ENCODE results near the gene MRPL40. TPM values are rescaled to one million over a fixed set of nuclear protein-coding genes. Genes with fewer than 3 reads are reported as not detected.

The MRPL40 gene
- total RNA-seq, 4 donors from 2014 or later, result 10.9 to 29.2 (median 13.7) TPM

- Histone ChIP-seq H3K4me1 (peaks cover 16 to 23% (median 21%) of the 10 kb centered on the region in 4 donors), H3K27ac (peak overlapping the region; percentile 92 to 97 (median 96)), H3K9me3 (no peaks in the 10 kb centered on the region), H3K36me3 (peaks cover 0 to 9% (median 0%) of the 10 kb centered on the region in 4 donors), H3K4me3 (peak overlapping the region; percentile 66 to 95 (median 76)), H3K27me3 (no peaks in the 10 kb centered on the region)
- TF ChIP-seq EP300 (IDR thresholded peaks at IDR 0.05; ENCODE audit: low read depth), result no peak
- no peak for TF ChIP-seq CTCF (IDR thresholded peaks at IDR 0.05)
- TF ChIP-seq POLR2AphosphoS5 (IDR thresholded peaks at IDR 0.05), result no peak
- no peak for TF ChIP-seq POLR2A (IDR thresholded peaks at IDR 0.05)
- 16 to 23% methylated on average over 4 to 22 of the region's 22 CpGs for WGBS, 2 donors (ENCODE audit: low coverage in 1 of 2)
- DNase-seq, result peak; percentile 12
- in situ Hi-C loops (cut with MboI; ENCODE audit: low pct_ligation_motif_present in 1 of 4, low pct_unique_long_range_greater_than_20kb in 1 of 4, low sequenced_read_pairs in 3 of 4), result no loop called here
- intact Hi-C loops (cut with DNase I; ENCODE audit: low total_unique reads), result no loop called here
These were observed 14.4 kb downstream of the MRPL40 start for GRCh38 chr22:19446603-19447329.

DNA sequence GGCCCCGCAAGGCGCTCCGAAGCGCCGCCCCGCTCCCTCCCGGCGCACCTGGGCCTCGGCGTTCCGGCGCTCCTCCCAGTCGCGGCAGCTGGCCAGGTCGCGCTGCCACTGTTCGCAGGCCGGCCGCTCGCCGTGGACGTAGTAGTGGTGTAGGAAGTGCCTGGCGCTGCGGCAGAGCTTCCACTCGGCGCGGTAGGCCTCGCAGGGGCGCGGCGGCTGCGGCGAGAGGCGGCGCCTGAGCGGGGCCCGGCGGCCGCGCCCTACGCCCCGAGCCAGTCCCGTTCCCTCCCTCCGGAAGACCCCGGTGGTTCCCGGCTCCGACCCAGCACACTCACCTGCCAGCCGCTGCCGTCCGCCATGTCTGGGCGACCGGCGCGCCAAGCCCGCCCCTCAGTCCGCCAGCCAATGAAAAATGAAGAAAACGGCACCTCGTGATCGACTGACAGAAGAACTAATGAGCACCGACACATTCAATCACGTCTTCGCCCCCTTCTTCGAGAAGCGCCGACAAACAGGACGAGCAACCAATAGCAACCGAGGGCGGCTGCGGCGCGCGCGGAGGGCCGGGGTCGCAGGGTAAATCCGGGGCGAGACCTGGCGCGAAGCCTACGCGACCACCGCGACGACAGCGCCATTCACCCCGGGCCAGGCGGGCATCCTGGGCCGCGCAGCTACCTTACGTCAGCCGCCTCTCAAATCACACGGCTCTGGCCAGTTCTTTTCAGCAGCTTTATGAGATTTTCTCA, 15.2 kb downstream of the MRPL40 start, which contains the start of gene C22orf39:
C22orf39 (minus strand) TSS at position 382 of the 746 bp plus-strand sequence; CDS start at position 359, 23 bp downstream.
- TF ChIP-seq EP300 (IDR thresholded peaks at IDR 0.05; ENCODE audit: low read depth) (no peak), POLR2AphosphoS5 (IDR thresholded peaks at IDR 0.05) (peak; percentile 80 to 94 (median 91)), CTCF (IDR thresholded peaks at IDR 0.05) (no peak), POLR2A (IDR thresholded peaks at IDR 0.05) (peak; percentile 78)
- 1% methylated on average over 82 of the region's 92 CpGs; no CpG with 5 or more reads in 1 of the 2 donors for WGBS, 2 donors (ENCODE audit: low coverage in 1 of 2)
- Histone ChIP-seq H3K4me3 (peak within 1 kb of the TSS; percentile 66 to 95 (median 76)), H3K27me3 (no peaks in the 10 kb centered on the region), H3K9me3 (no peaks in the 10 kb centered on the region), H3K4me1 (peaks cover 16 to 23% (median 21%) of the 10 kb centered on the region in 4 donors), H3K36me3 (peaks cover 0 to 9% (median 0%) of the 10 kb centered on the region in 4 donors), H3K27ac (peak within 1 kb of the TSS; percentile 92 to 97 (median 96))
- in situ Hi-C loops (cut with MboI; ENCODE audit: low pct_ligation_motif_present in 1 of 4, low pct_unique_long_range_greater_than_20kb in 1 of 4, low sequenced_read_pairs in 3 of 4) (no loop called here), intact Hi-C loops (cut with DNase I; ENCODE audit: low total_unique reads) (no loop called here)
- peak; percentile 92 for DNase-seq

GRCh38 chr22:19448076-19448607, 15.8 kb downstream of the MRPL40 start:
- Histone ChIP-seq H3K9me3 (no peaks in the 10 kb centered on the region), H3K36me3 (peaks cover 0 to 9% (median 3%) of the 10 kb centered on the region in 4 donors), H3K27ac (peak overlapping the region; percentile 92 to 97 (median 96)), H3K4me3 (peak overlapping the region; percentile 47 to 95 (median 76)), H3K4me1 (peaks cover 16 to 23% (median 21%) of the 10 kb centered on the region in 4 donors), H3K27me3 (no peaks in the 10 kb centered on the region)
- intact Hi-C loops (cut with DNase I; ENCODE audit: low total_unique reads) (no loop called here), in situ Hi-C loops (cut with MboI; ENCODE audit: low pct_ligation_motif_present in 1 of 4, low pct_unique_long_range_greater_than_20kb in 1 of 4, low sequenced_read_pairs in 3 of 4) (no loop called here)
- TF ChIP-seq POLR2AphosphoS5 (IDR thresholded peaks at IDR 0.05) (peak in 1 of 3 donors; percentile 5), POLR2A (IDR thresholded peaks at IDR 0.05) (no peak)
- peak; percentile 57 for DNase-seq
- 0 to 12% methylated on average over 2 to 14 of the region's 14 CpGs for WGBS, 2 donors (ENCODE audit: low coverage in 1 of 2)

- peak overlapping the region in 2 of 4 donors; percentile 92 to 97 for H3K27ac ChIP-seq
- no peak overlapping the region for H3K4me3 ChIP-seq
These were observed 16.5 kb downstream of the MRPL40 start for GRCh38 chr22:19448739-19449421.

More at GRCh38 chr22:19448739-19449421, 16.5 kb downstream of the MRPL40 start:
- no peak for DNase-seq
- Histone ChIP-seq H3K4me1 (peaks cover 16 to 23% (median 21%) of the 10 kb centered on the region in 4 donors), H3K9me3 (no peaks in the 10 kb centered on the region), H3K27me3 (no peaks in the 10 kb centered on the region), H3K36me3 (peaks cover 0 to 13% (median 2%) of the 10 kb centered on the region in 4 donors)
- WGBS, 2 donors (ENCODE audit: low coverage in 1 of 2), result 75% methylated on average over 5 of the region's 5 CpGs; no CpG with 5 or more reads in 1 of the 2 donors
- intact Hi-C loops (cut with DNase I; ENCODE audit: low total_unique reads), result no loop called here
- TF ChIP-seq POLR2AphosphoS5 (IDR thresholded peaks at IDR 0.05), result no peak
- no peak for TF ChIP-seq CTCF (IDR thresholded peaks at IDR 0.05)
- no peak for TF ChIP-seq EP300 (IDR thresholded peaks at IDR 0.05; ENCODE audit: low read depth)
- TF ChIP-seq POLR2A (IDR thresholded peaks at IDR 0.05), result no peak
- in situ Hi-C loops (cut with MboI; ENCODE audit: low pct_ligation_motif_present in 1 of 4, low pct_unique_long_range_greater_than_20kb in 1 of 4, low sequenced_read_pairs in 3 of 4), result no loop called here
